Parathyroid adenoma (tissue), 2 donors: ENCODE measurements around the gene DVL1.

Experiments
- H2AFZ ChIP-seq: fragments of 300-600 bp; sonication (generic); one replicate; pipeline ENCODE4 v1.7.0; 2017; ENCODE audit warnings: antibody characterized with exemption, mild to moderate bottlenecking
- H3K27ac ChIP-seq: fragments of 300-600 bp; sonication (generic); one replicate; pipeline ENCODE4 v1.7.0; 2017
- H3K27me3 ChIP-seq: fragments of 300-600 bp; sonication (generic); one replicate; pipeline ENCODE4 v1.7.0; 2017; ENCODE audit warnings: low read length; ENCODE audit not compliant: control insufficient read depth, insufficient read depth
- H3K36me3 ChIP-seq: fragments of 300-600 bp; sonication (generic); one replicate; pipeline ENCODE4 v1.7.0; 2017; ENCODE audit warnings: low read length; ENCODE audit not compliant: control insufficient read depth, insufficient read depth
- H3K4me1 ChIP-seq: fragments of 300-600 bp; sonication (generic); one replicate; pipeline ENCODE4 v1.7.0; 2017; ENCODE audit warnings: control low read depth
- H3K4me2 ChIP-seq: fragments of 300-600 bp; sonication (generic); one replicate; pipeline ENCODE4 v1.7.0; 2017; ENCODE audit warnings: low read length
- H3K4me3 ChIP-seq: fragments of 300-600 bp; sonication (generic); one replicate; pipeline ENCODE4 v1.7.0; 2017; ENCODE audit warnings: low read depth, low read length
- H3K79me2 ChIP-seq: fragments of 300-600 bp; sonication (generic); one replicate; pipeline ENCODE4 v1.7.0; 2017; ENCODE audit warnings: control low read depth
- H3K9ac ChIP-seq: fragments of 300-600 bp; sonication (generic); one replicate; pipeline ENCODE4 v1.7.0; 2017; ENCODE audit warnings: mild to moderate bottlenecking
- H3K9me3 ChIP-seq: fragments of 300-600 bp; sonication (generic); one replicate; pipeline ENCODE4 v1.7.0; 2017; ENCODE audit warnings: low read length; ENCODE audit not compliant: control insufficient read depth
- CTCF ChIP-seq: fragments of 300-600 bp; sonication (generic); IDR thresholded peaks from one replicate; pipeline ENCODE4 v1.7.0; 2017; ENCODE audit warnings: antibody characterized with exemption, mild to moderate bottlenecking
- donor health status: primary hyperparathyroidism.

Gene DVL1

GRCh38 chr1:1311107-1312104 lies 37.8 kb downstream of the DVL1 start:
- Histone ChIP-seq H3K9me3 (no peaks in the 10 kb centered on the region), H2AFZ (no peak overlapping the region), H3K4me2 (no peak overlapping the region), H3K4me3 (no peak overlapping the region), H3K79me2 (no peaks in the 10 kb centered on the region), H3K36me3 (no peaks in the 10 kb centered on the region), H3K9ac (no peak overlapping the region), H3K27ac (no peak overlapping the region), H3K27me3 (no peaks in the 10 kb centered on the region), H3K4me1 (no peaks in the 10 kb centered on the region)
- TF ChIP-seq CTCF = no peak

- Histone ChIP-seq H3K36me3 (no peaks in the 10 kb centered on the region), H3K4me2 (no peak overlapping the region), H3K27ac (no peak overlapping the region), H3K79me2 (no peaks in the 10 kb centered on the region), H3K4me1 (no peaks in the 10 kb centered on the region), H3K9ac (no peak overlapping the region), H3K4me3 (no peak overlapping the region), H3K9me3 (no peaks in the 10 kb centered on the region), H2AFZ (no peak overlapping the region), H3K27me3 (no peaks in the 10 kb centered on the region)
- TF ChIP-seq CTCF = no peak
Observed at GRCh38 chr1:1310476-1311053, 38.7 kb downstream of the DVL1 start.

GRCh38 chr1:1310109-1310385 lies 39.2 kb downstream of the DVL1 start:
- H3K27me3 ChIP-seq = no peaks in the 10 kb centered on the region
- no peak overlapping the region for H3K27ac ChIP-seq
- TF ChIP-seq CTCF = no peak
- no peaks in the 10 kb centered on the region for H3K79me2 ChIP-seq
- no peaks in the 10 kb centered on the region for H3K9me3 ChIP-seq
- no peak overlapping the region for H3K4me3 ChIP-seq
- H3K4me1 ChIP-seq = peaks cover 3% of the 10 kb centered on the region
- no peak overlapping the region for H3K9ac ChIP-seq
- no peak overlapping the region for H2AFZ ChIP-seq
- H3K4me2 ChIP-seq = no peak overlapping the region
- no peaks in the 10 kb centered on the region for H3K36me3 ChIP-seq

- no peak for TF ChIP-seq CTCF
- no peaks in the 10 kb centered on the region for H3K27me3 ChIP-seq
Observed at GRCh38 chr1:1309251-1310108, 39.7 kb downstream of the DVL1 start.

More at GRCh38 chr1:1309251-1310108, 39.7 kb downstream of the DVL1 start:
- Histone ChIP-seq H3K9ac (no peak overlapping the region), H3K4me3 (peak overlapping the region; percentile 85), H3K9me3 (no peaks in the 10 kb centered on the region), H3K79me2 (no peaks in the 10 kb centered on the region), H3K4me2 (peak overlapping the region; percentile 86), H3K36me3 (no peaks in the 10 kb centered on the region), H3K4me1 (peaks cover 3% of the 10 kb centered on the region), H2AFZ (peak overlapping the region; percentile 79), H3K27ac (no peak overlapping the region)
